HepG2 (cell line): ENCODE results near the gene ABHD11.

Experiments used
- CREM ChIP-seq, 2 experiments: sonication (generic) in 1 of 2; formaldehyde crosslinking in 1 of 2; IDR thresholded peaks; 2 replicates each; pipeline versions ENCODE4 v1.4.0 to v1.6.1; 2016 to 2020; ENCODE audit warnings: antibody characterized with exemption in 1 of 2, mild to moderate bottlenecking in 1 of 2, missing genetic modification reagents in 1 of 2
- HOMEZ ChIP-seq: IDR thresholded peaks from 2 replicates; pipeline ENCODE4 v1.6.1; 2016; ENCODE audit warnings: low read depth
- SUZ12 ChIP-seq: fragments of 150-350 bp; IDR thresholded peaks from 2 replicates; pipeline ENCODE4 v1.6.1; 2014; ENCODE audit warnings: low read depth, low read length
- ZBTB14 ChIP-seq: sonication (generic); formaldehyde crosslinking; IDR thresholded peaks from 2 replicates; pipeline ENCODE4 v1.4.0; 2020; ENCODE audit warnings: missing genetic modification reagents
- ZFP36 ChIP-seq: fragments of 150-350 bp; IDR thresholded peaks from 2 replicates; pipeline ENCODE4 v1.6.1; 2018; ENCODE audit warnings: borderline replicate concordance, low read length, low read depth; ENCODE audit not compliant: partially characterized antibody

- TF ChIP-seq ZFP36 (no peak), CREM (IDR thresholded peaks at IDR 0.05) (no peak), CREM (CRISPR knock-in tag; IDR thresholded peaks at IDR 0.05) (no peak), SUZ12 (no peak), HOMEZ (CRISPR knock-in tag) (no peak), ZBTB14 (no peak)
Measured at GRCh38 chr7:73741600-73741999, 3.0 kb upstream of the ABHD11 start.
